Right lobe of liver (tissue), 4 donors: ENCODE data around the gene CHI3L2.

Experiments
- CTCF ChIP-seq, 4 donors: fragments of 200-600 bp in 3 of 4; fragments of 450-650 bp in 1 of 4; IDR thresholded peaks; one replicate each; pipeline versions ENCODE4 v1.5.1 to v1.8.0; 2016 to 2022; ENCODE audit warnings: antibody characterized with exemption in 4 of 4, mild to moderate bottlenecking in 2 of 4
- POLR2A ChIP-seq: fragments of 450-650 bp; IDR thresholded peaks from one replicate; pipeline ENCODE4 v1.6.1; 2017; ENCODE audit warnings: antibody characterized with exemption, mild to moderate bottlenecking
- donor health status: DM: no; HTN: no; CAD: no.
- donor health status: DM: no; HTN: no; CAD: no.
- donor health status: DM: no; HTN: yes; CAD: no.

GRCh38 chr1:111232134-111232533, 4.6 kb downstream of the CHI3L2 start:
- no peak for TF ChIP-seq CTCF (IDR thresholded peaks at IDR 0.05)
- no peak for TF ChIP-seq POLR2A
